Measurements from ENCODE around the gene ERO1A.

ERO1A gene

GRCh38 chr14:52735921-52736489 lies 40.6 kb upstream of the ERO1A start:
- Histone ChIP-seq H3K4me2 (ENCODE audit: low read length) (no peak overlapping the region), H3K18ac (ENCODE audit: low read length) (no peak overlapping the region), H2BK120ac (ENCODE audit: insufficient read depth, low read length, poor library complexity) (no peak overlapping the region), H4K8ac (ENCODE audit: low read depth, low read length) (no peak overlapping the region), H3K14ac (ENCODE audit: low read length) (no peak overlapping the region), H2AFZ (ENCODE audit: insufficient read depth, low read length, poor library complexity) (no peak overlapping the region), H3K27me3 (ENCODE audit: insufficient read depth, low read length) (no peaks in the 10 kb centered on the region), H3K4me1 (ENCODE audit: control insufficient read depth in 1 of 2, insufficient read depth in 2 of 2, low read length in 2 of 2) (peaks cover 4% of the 10 kb centered on the region in 2 experiments), H3K23ac (ENCODE audit: low read length) (no peak overlapping the region), H3K79me1 (ENCODE audit: low read length) (no peaks in the 10 kb centered on the region), H2BK12ac (ENCODE audit: low read length) (no peak overlapping the region), H3K9me3 (ENCODE audit: insufficient read depth, low read depth, low read length) (no peaks in the 10 kb centered on the region), H3K4me3 (ENCODE audit: low read depth, low read length) (no peak overlapping the region), H2BK5ac (ENCODE audit: low read depth, low read length, poor library complexity) (no peak overlapping the region), H4K91ac (ENCODE audit: low read depth, low read length) (no peak overlapping the region), H3K4ac (ENCODE audit: low read depth, low read length) (peak overlapping the region; percentile 62), H2AK5ac (ENCODE audit: low read length) (no peak overlapping the region), H3K79me2 (ENCODE audit: control insufficient read depth, insufficient read depth, low read length, poor library complexity) (peaks cover 4% of the 10 kb centered on the region), H3K36me3 (ENCODE audit: control insufficient read depth in 1 of 2, insufficient read depth in 2 of 2, low read length in 2 of 2) (peaks cover 2 to 4% of the 10 kb centered on the region in 2 experiments), H3K27ac (ENCODE audit: low read depth, low read length) (no peak overlapping the region), H3K9ac (ENCODE audit: low read length) (no peak overlapping the region), H4K12ac (ENCODE audit: low read depth, low read length) (no peak overlapping the region)
- no CpG with 5 or more reads among the region's 1 CpG for WGBS (ENCODE audit: extremely low coverage, insufficient coverage, insufficient read length)
- peak in 1 of 2 donors; percentile 26 for DNase-seq

DNA sequence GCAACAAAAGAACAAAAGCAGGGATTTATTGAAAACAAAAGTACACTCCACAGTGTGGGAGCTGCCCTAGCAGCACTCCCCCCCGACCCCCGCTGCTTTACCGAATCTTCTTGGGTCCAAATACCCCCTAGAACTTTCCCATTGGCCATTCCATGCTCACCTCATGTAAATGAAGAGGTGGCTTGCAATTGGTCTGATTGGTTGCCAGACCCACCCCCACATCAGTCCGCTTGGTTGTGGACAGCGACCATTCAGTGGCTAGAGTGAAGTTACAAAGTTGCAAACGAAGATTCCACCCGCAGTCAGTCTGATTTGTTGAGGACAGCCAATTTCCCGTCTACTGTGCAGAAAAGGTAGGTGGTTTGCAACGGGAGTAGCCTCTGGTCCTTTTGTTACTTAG lies 38.5 kb upstream of the ERO1A start:
- H3K9me3 ChIP-seq (ENCODE audit: insufficient read depth, low read depth, low read length) = no peaks in the 10 kb centered on the region
- no peak overlapping the region for H3K4me2 ChIP-seq (ENCODE audit: low read length)
- no peaks in the 10 kb centered on the region for H3K27me3 ChIP-seq (ENCODE audit: insufficient read depth, low read length)
- H3K14ac ChIP-seq (ENCODE audit: low read length) = no peak overlapping the region
- H2BK5ac ChIP-seq (ENCODE audit: low read depth, low read length, poor library complexity) = no peak overlapping the region
- no peak overlapping the region for H4K12ac ChIP-seq (ENCODE audit: low read depth, low read length)
- DNase-seq = no peak
- WGBS (ENCODE audit: extremely low coverage, insufficient coverage, insufficient read length) = no CpG with 5 or more reads among the region's 9 CpGs
- no peak overlapping the region for H4K91ac ChIP-seq (ENCODE audit: low read depth, low read length)
- no peak overlapping the region for H4K8ac ChIP-seq (ENCODE audit: low read depth, low read length)
- H3K79me1 ChIP-seq (ENCODE audit: low read length) = peaks cover 7% of the 10 kb centered on the region
- H3K4me3 ChIP-seq (ENCODE audit: low read depth, low read length) = no peak overlapping the region
- H2AK5ac ChIP-seq (ENCODE audit: low read length) = no peak overlapping the region
- no peak overlapping the region for H3K23ac ChIP-seq (ENCODE audit: low read length)
- H3K4me1 ChIP-seq (ENCODE audit: control insufficient read depth in 1 of 2, insufficient read depth in 2 of 2, low read length in 2 of 2) = peaks cover 4% of the 10 kb centered on the region in 2 experiments
- H2BK12ac ChIP-seq (ENCODE audit: low read length) = no peak overlapping the region
- H3K36me3 ChIP-seq (ENCODE audit: control insufficient read depth in 1 of 2, insufficient read depth in 2 of 2, low read length in 2 of 2) = peaks cover 4 to 5% of the 10 kb centered on the region in 2 experiments
- no peak overlapping the region for H2AFZ ChIP-seq (ENCODE audit: insufficient read depth, low read length, poor library complexity)
- no peak overlapping the region for H2BK120ac ChIP-seq (ENCODE audit: insufficient read depth, low read length, poor library complexity)
- H3K18ac ChIP-seq (ENCODE audit: low read length) = no peak overlapping the region
- H3K27ac ChIP-seq (ENCODE audit: low read depth, low read length) = no peak overlapping the region
- no peak overlapping the region for H3K9ac ChIP-seq (ENCODE audit: low read length)
- no peak overlapping the region for H3K4ac ChIP-seq (ENCODE audit: low read depth, low read length)
- H3K79me2 ChIP-seq (ENCODE audit: control insufficient read depth, insufficient read depth, low read length, poor library complexity) = peaks cover 10% of the 10 kb centered on the region

DNA sequence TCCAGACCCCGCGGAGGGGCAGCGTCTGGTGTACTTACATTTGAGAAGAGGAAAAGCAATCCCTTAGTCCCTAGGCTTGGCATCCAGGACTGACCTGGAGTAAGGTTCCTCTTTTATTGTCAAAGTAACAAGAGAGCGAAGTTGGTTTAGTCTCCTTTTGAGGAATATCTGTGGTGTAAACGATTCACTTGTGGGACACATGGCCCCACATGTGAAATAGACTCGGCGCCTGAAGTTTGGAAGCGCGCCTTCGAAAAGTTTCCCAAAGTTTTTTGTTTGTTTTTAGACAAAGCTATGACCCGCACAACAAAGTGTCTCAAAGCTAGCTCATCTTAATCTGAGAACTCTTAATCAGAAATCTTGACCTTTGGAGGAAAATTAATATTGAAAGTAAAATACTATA lies 35.4 kb upstream of the ERO1A start:
- peak overlapping the region; percentile 95 for H2AFZ ChIP-seq (ENCODE audit: insufficient read depth, low read length, poor library complexity)
- peak overlapping the region; percentile 67 for H3K4me2 ChIP-seq (ENCODE audit: low read length)
- H2BK12ac ChIP-seq (ENCODE audit: low read length) = no peak overlapping the region
- H2BK120ac ChIP-seq (ENCODE audit: insufficient read depth, low read length, poor library complexity) = peak overlapping the region; percentile 90
- H4K91ac ChIP-seq (ENCODE audit: low read depth, low read length) = peak overlapping the region; percentile 83
- H3K18ac ChIP-seq (ENCODE audit: low read length) = peak overlapping the region; percentile 95
- no peaks in the 10 kb centered on the region for H3K9me3 ChIP-seq (ENCODE audit: insufficient read depth, low read depth, low read length)
- no CpG with 5 or more reads among the region's 11 CpGs for WGBS (ENCODE audit: extremely low coverage, insufficient coverage, insufficient read length)
- H3K36me3 ChIP-seq (ENCODE audit: control insufficient read depth in 1 of 2, insufficient read depth in 2 of 2, low read length in 2 of 2) = peaks cover 6 to 11% of the 10 kb centered on the region in 2 experiments
- H3K9ac ChIP-seq (ENCODE audit: low read length) = peak overlapping the region; percentile 71
- H4K12ac ChIP-seq (ENCODE audit: low read depth, low read length) = peak overlapping the region; percentile 45
- H3K4me1 ChIP-seq (ENCODE audit: control insufficient read depth in 1 of 2, insufficient read depth in 2 of 2, low read length in 2 of 2) = peaks cover 4% of the 10 kb centered on the region in 2 experiments
- H3K79me1 ChIP-seq (ENCODE audit: low read length) = peaks cover 7% of the 10 kb centered on the region
- H3K4me3 ChIP-seq (ENCODE audit: low read depth, low read length) = peak overlapping the region; percentile 81
- DNase-seq = peak in 1 of 2 donors; percentile 11
- no peaks in the 10 kb centered on the region for H3K27me3 ChIP-seq (ENCODE audit: insufficient read depth, low read length)
- H3K4ac ChIP-seq (ENCODE audit: low read depth, low read length) = peak overlapping the region; percentile 85
- H4K8ac ChIP-seq (ENCODE audit: low read depth, low read length) = peak overlapping the region; percentile 80
- H3K27ac ChIP-seq (ENCODE audit: low read depth, low read length) = peak overlapping the region; percentile 70
- H3K23ac ChIP-seq (ENCODE audit: low read length) = no peak overlapping the region
- H2AK5ac ChIP-seq (ENCODE audit: low read length) = no peak overlapping the region
- H3K79me2 ChIP-seq (ENCODE audit: control insufficient read depth, insufficient read depth, low read length, poor library complexity) = peaks cover 10% of the 10 kb centered on the region
- H2BK5ac ChIP-seq (ENCODE audit: low read depth, low read length, poor library complexity) = peak overlapping the region; percentile 92
- peak overlapping the region; percentile 95 for H3K14ac ChIP-seq (ENCODE audit: low read length)

DNA sequence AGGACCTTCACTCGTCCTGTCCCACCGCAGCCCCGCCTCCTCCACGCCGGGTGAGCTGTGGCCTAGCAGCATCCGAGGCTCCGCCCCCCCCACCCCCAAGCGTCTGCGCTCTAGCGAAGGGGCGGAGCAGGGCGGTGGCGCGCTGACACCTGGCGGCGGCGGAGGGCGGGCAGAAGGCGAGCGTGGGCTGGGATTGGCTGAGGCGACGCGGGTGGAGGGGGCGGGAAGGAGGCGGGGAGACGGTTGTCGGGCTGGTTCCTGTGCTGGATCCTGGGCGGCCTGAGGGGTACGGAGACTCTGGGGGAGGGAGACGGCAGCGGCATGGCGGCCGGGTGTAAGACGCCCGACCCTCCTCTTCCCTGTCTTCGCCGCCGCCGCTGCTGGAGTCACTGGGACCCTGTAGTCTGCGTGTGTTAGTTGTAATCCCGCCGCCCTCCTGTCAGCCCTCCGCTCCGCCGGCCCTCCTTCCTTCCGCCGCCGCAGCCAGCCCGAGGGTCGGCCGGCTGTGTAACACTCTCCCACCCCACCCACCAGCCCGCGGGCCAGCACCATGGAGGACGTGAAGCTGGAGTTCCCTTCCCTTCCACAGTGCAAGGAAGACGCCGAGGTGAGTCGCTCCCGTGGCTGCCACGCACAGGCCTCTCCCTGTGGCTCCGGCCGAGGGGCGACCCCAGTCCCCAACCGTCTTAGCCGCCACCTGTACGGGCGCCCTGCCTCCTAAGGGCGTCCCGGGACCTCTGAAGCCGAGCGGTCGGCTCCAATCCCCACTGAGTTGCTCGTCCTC lies 34.8 kb upstream of the ERO1A start, which contains the start of gene STYX:
TSS of gene STYX (plus strand) at position 242 of the 784 bp plus-strand sequence. CDS start at position 551, 309 bp downstream.
- H3K4me2 ChIP-seq (ENCODE audit: low read length) = peak within 1 kb of the TSS; percentile 67
- peak within 1 kb of the TSS; percentile 83 for H4K91ac ChIP-seq (ENCODE audit: low read depth, low read length)
- H3K36me3 ChIP-seq (ENCODE audit: control insufficient read depth in 1 of 2, insufficient read depth in 2 of 2, low read length in 2 of 2) = peaks cover 9 to 14% of the 10 kb centered on the region in 2 experiments
- peak; percentile 99 for DNase-seq
- H3K18ac ChIP-seq (ENCODE audit: low read length) = peak within 1 kb of the TSS; percentile 95
- peaks cover 10% of the 10 kb centered on the region for H3K79me2 ChIP-seq (ENCODE audit: control insufficient read depth, insufficient read depth, low read length, poor library complexity)
- H4K12ac ChIP-seq (ENCODE audit: low read depth, low read length) = peak within 1 kb of the TSS; percentile 62
- H2BK120ac ChIP-seq (ENCODE audit: insufficient read depth, low read length, poor library complexity) = peak within 1 kb of the TSS; percentile 90
- no peaks in the 10 kb centered on the region for H3K9me3 ChIP-seq (ENCODE audit: insufficient read depth, low read depth, low read length)
- peak within 1 kb of the TSS; percentile 92 for H2BK5ac ChIP-seq (ENCODE audit: low read depth, low read length, poor library complexity)
- H3K27ac ChIP-seq (ENCODE audit: low read depth, low read length) = peak within 1 kb of the TSS; percentile 70
- no peaks in the 10 kb centered on the region for H3K27me3 ChIP-seq (ENCODE audit: insufficient read depth, low read length)
- H3K9ac ChIP-seq (ENCODE audit: low read length) = peak within 1 kb of the TSS; percentile 71
- H4K8ac ChIP-seq (ENCODE audit: low read depth, low read length) = peak within 1 kb of the TSS; percentile 80
- peak within 1 kb of the TSS; percentile 95 for H3K14ac ChIP-seq (ENCODE audit: low read length)
- peaks cover 7% of the 10 kb centered on the region for H3K79me1 ChIP-seq (ENCODE audit: low read length)
- peak within 1 kb of the TSS; percentile 81 for H3K4me3 ChIP-seq (ENCODE audit: low read depth, low read length)
- peak within 1 kb of the TSS; percentile 85 for H3K4ac ChIP-seq (ENCODE audit: low read depth, low read length)
- peaks cover 4% of the 10 kb centered on the region in 2 experiments for H3K4me1 ChIP-seq (ENCODE audit: control insufficient read depth in 1 of 2, insufficient read depth in 2 of 2, low read length in 2 of 2)
- WGBS (ENCODE audit: extremely low coverage, insufficient coverage, insufficient read length) = no CpG with 5 or more reads among the region's 72 CpGs
- H2BK12ac ChIP-seq (ENCODE audit: low read length) = peak within 1 kb of the TSS; percentile 2
- H2AK5ac ChIP-seq (ENCODE audit: low read length) = peak within 1 kb of the TSS; percentile 60
- H2AFZ ChIP-seq (ENCODE audit: insufficient read depth, low read length, poor library complexity) = peak within 1 kb of the TSS; percentile 95
- H3K23ac ChIP-seq (ENCODE audit: low read length) = no peak within 1 kb of the TSS
